GM19463 (cell line): Measurements from ENCODE around the gene AHNAK2.

Experiments used
- ATAC-seq: cut with Tn5 transposase; IDR thresholded peaks from one replicate; pipeline ENCODE4 v1.9.1; 2021; ENCODE audit warnings: mild to moderate bottlenecking, moderate library complexity; ENCODE audit not compliant: unreplicated experiment

Gene AHNAK2

GRCh38 chr14:104887623-104888488 lies 90.3 kb downstream of the AHNAK2 start:
- ATAC-seq = no peak
